ENCODE measurements around the gene KCNH1. TPM values are rescaled to one million over a fixed set of nuclear protein-coding genes. Genes with fewer than 3 reads are reported as not detected.

Gene KCNH1
- total and polyA plus RNA-seq, 9 of the 15 experiments (the other 6 are each of a cell fraction or from before 2014, with no cell fraction given): not detected

GRCh38 chr1:210857705-210858104 is 276.2 kb downstream of the KCNH1 start:
- H3K27me3 ChIP-seq (ENCODE audit: control insufficient read depth in 2 of 2, insufficient read depth in 2 of 2, low read length in 2 of 2): no peaks in the 10 kb centered on the region
- no peaks in the 10 kb centered on the region for H3K9me3 ChIP-seq (replicated peaks; ENCODE audit: control insufficient read depth, insufficient read depth, low read depth, low read length)
- H3K4me3 ChIP-seq: no peak overlapping the region
- no peaks in the 10 kb centered on the region for H3K36me3 ChIP-seq (ENCODE audit: control insufficient read depth, insufficient read depth, low read length)
- WGBS (ENCODE audit: insufficient coverage, low coverage, missing lambda C conversion rate): 0% methylated on average over 1 of the region's 1 CpG
- H3K79me2 ChIP-seq (ENCODE audit: control insufficient read depth, insufficient read depth, low read length): no peaks in the 10 kb centered on the region
- H3K4me2 ChIP-seq (ENCODE audit: insufficient read depth, low read length): no peak overlapping the region
- H2AFZ ChIP-seq (ENCODE audit: low read depth, low read length): no peak overlapping the region
- no peak overlapping the region for H3K9ac ChIP-seq (ENCODE audit: insufficient read depth in 1 of 2, low read depth in 2 of 2, low read length in 2 of 2)
- H3K27ac ChIP-seq (ENCODE audit: extremely low read depth, low read depth, low read length): no peak overlapping the region
- ChIA-PET CTCF (ENCODE audit: low intra/inter-chr PET ratio) (no interaction called here), POLR2A (no interaction called here)
- H3K4me1 ChIP-seq (replicated peaks in 1 of 2; ENCODE audit: control insufficient read depth in 2 of 2, insufficient read depth in 2 of 2, low read length in 2 of 2): no peaks in the 10 kb centered on the region
- ATAC-seq (no peak), DNase-seq (ENCODE audit: extremely low read depth in 1 of 4, low spot score in 3 of 4) (no peak), FAIRE-seq (no peak)
- BruUV-seq (replicated peaks): no TSS peak
- intact Hi-C loops (cut with micrococcal nuclease) (no loop called here), in situ Hi-C loops (cut with MboI) (no loop called here)
- H3K9me1 ChIP-seq (ENCODE audit: control insufficient read depth, insufficient read depth, low read length): no peaks in the 10 kb centered on the region
- no peaks in the 10 kb centered on the region for H4K20me1 ChIP-seq (replicated peaks; ENCODE audit: control insufficient read depth, insufficient read depth, low read length)
- no peak for TF ChIP-seq ZBTB26 (CRISPR knock-in tag; IDR thresholded peaks at IDR 0.05)
- TF ChIP-seq MGA (IDR thresholded peaks at IDR 0.05): no peak
- TF ChIP-seq TBL1XR1 (IDR thresholded peaks at IDR 0.05; ENCODE audit: low read length in 2 of 2): no peak
- no peak for TF ChIP-seq E2F5 (CRISPR knock-in tag; IDR thresholded peaks at IDR 0.05)
